GM18502 (cell line): ENCODE results near the gene ITGB5.

Source experiments
- ATAC-seq: cut with Tn5 transposase; IDR thresholded peaks from one replicate; pipeline ENCODE4 v1.9.1; 2021; ENCODE audit warnings: mild to moderate bottlenecking; ENCODE audit not compliant: unreplicated experiment, poor library complexity

Gene ITGB5

DNA sequence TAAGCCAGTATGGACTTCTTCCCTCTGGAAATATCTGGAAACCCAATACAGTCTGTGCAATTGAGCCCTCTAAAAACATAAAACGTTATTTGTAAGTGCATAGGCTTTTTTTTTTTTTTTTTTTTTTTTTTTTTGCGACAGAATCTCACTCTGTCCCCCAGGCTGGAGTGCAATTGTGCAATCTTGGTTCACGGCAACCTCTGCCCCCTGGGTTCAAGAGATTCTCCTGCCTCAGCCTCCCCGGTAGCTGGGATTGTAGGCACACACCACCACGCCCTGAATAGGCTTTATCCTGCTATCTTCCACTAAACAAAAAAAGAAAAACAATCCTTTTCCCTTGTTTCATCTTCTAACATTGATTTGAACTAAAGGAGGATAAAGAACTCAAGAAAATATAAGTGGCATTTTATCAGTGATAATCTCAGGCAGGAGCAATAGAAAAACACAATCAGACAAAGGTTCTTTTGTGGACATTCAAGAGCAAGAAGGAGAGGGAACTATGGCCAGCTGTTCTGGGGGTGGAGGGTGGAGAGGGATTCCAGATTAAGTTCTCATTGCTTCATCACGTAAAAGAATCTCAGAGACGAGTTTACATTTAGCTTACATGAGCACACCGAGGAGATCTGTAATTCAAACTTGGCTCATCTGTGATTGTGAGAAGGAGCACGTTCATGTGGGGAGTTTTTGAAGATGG is 68.6 kb downstream of the ITGB5 start:
- ATAC-seq: no peak

DNA sequence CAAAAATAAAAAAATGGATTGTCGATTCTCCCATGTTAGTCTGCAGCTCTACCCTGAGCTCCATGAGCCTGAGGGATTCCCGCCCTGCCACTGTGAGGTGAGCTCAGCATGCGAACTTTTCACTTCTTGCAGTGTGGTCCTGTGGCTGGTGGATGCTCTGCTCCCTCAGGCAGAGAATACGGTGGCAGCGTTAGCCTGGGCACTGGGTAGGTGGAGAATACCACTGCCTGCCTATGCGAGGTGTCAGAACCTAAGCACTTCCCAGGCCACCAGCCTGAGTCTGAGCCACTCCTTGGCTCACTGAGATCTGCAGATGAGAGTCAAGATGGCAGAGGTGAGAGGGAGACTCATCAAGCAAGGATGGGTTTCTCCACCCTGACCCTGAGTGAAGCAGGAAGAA is 70.1 kb downstream of the ITGB5 start:
- no peak for ATAC-seq

DNA sequence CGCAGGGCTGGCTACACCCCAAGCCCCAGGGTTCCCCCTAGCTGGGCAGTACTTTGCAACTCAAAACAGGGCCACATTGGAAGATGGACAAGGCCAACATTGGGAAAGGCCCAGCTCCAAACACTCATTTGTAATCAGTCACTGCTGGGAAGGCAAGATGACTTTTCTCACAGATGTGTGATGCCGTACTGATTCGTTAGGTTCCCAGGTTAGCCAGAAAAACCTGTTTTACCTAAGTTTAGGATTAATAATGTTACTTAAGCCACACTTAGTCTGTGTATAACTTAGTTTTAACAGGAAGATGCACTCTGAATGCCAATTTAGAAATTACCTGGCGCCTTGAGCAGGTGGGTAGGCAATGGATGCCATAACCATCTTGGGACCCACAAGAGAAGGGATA is 71.0 kb downstream of the ITGB5 start:
- ATAC-seq: no peak

DNA sequence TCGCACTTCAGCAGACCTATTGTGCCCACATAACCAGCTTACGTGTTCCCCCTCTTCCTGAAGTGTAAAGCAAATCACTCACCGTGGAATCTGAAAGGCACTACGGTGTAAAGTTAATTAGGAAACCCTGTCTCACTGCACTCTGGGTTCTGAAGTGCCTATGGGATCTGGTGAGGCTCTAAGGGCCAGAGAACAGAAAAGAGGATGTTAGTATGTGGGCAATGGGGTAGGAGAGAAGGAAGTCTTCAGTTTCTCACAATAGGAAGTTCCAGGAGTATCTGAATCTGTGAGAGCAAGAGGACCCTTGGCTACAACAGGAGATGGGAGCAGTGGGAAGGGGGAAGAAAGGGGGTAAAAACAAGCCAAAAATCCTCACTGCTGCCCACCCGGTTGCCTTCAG is 71.4 kb downstream of the ITGB5 start:
- no peak for ATAC-seq

DNA sequence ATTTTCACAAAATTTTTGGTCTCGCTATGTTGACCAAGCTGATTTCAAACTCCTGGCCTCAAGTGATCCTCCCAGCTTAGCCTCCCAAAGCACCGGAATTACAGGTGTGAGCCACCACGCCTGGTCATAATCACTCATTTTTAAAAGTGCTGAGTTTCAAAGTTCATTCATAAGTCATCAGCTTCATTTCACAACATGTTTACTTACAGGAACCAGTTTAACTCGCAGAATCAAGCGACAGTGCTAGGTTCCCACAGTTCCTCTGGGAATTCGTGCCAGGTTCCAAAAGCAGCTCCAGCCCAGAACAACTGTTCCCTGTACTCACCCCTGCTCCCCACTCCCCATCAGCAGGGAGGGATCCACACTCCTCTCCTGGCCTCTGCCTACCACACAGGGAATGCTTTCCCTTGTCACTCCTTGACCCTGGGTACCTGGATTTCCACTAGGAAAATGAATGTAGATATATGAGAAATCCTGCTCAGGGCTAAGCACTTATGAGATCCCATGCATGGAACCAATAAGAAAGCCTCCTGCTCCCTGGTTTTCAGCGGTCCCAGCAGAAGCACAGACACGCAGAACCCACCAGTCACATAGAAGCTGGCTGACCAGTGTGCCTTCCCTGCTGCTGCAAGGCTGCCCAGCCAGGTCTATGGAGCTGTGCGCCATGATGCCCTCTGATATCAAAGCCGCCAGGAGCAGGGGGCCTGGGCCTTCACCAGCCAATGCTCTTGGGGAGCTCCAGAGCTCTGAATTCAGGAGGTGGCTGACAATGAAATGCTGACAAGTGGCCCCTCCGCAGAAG is 72.3 kb downstream of the ITGB5 start:
- ATAC-seq: no peak

DNA sequence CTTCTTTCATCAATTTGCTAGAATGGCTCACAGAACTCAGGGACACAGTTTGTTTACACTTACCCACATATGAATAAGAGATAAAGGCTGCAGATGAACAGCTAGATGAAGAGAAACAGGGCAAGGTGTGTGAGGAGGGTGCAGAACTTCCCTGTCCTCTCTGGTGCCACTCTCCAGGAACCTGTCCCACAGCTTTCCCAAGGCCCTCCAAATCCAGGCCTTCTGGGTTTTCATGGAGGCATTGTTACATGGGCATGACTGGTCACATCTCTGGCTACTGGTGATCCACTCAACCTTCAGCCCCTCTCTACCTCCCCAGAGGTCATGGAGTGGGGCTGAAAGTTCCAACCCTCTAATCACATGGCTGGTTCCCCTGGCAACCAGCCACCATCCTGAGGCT is 73.6 kb downstream of the ITGB5 start:
- no peak for ATAC-seq

DNA sequence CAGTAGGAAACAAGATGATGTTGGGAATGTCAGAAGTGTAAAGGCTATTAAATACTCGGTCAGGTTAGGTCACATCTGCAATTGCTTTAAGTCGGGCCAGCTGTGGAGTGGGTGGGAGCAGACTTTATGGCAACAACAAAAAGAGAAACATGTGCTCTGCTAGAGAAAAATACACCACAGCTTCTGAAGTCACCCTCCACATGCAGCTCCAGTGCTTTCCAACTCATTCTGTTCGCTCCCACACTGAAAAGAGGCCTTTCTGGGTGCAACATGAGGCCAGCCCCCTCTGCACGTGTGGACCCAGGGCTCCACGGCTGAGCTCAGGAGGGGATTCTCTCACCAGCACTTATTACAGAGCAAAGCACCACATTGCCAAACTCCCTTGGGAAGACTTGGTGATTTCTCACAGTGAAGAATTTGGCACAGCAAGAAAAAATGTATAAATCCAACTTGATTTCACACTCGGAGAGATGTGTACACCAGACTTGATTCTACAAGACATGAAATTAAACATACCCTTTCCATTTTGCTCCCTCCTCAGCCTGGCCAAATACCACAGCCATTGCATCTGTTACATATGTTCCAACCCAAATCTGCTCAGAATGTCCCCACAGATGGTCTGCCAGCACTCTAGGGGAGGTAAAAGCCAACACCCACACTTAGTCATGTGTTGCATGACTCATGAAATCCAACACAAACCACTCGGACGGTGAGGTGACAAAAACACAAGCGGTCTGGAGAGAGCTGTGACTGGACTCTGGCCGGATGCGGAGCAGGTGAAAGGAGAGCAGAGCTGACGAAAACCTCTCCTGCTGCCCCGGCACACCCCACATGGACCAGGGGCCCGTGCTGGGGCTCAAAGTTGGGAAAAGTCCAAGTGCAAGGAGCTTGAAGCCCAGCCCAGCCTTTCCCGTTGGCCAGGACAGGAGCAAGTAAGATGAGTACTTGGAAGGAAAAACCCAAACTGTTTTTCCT is 74.6 kb downstream of the ITGB5 start:
- ATAC-seq: no peak

DNA sequence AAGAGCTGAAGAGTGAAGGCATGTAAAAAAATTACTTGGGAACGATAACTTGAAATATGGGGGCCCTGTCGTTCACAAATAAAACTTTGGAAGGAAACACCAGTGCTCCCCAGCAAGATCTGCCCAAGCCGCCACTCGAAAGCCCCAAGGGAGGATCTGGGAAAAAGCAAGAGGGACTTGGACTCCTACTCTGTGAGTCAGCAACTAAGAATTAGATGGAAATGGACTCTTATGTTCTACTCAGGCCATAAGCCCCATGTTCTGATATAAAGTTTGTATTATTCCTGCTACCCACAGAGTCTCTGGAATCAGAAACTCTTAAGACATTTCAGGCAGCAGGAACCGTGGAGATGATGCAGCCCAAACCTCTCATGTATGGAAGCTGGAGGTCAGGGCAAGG is 75.7 kb downstream of the ITGB5 start:
- no peak for ATAC-seq

DNA sequence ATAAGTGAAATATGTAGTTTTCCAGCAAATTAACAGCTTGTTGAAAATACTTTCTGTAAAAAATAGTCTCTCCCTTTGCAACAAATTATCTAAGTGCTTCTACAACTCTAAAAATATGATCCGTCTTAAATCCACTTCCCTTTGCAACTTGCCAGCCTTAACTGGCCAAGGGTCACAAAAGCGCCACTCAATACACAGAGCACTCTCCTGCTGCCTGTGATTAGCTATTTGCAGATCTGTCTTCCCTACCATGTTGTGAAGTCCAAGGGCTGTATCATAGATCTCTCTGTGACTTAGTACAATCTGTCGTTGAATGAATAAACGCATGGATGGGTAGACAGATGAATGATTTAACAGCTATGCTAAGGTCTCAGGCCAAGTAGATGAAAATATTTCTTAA is 76.2 kb downstream of the ITGB5 start:
- ATAC-seq: no peak

DNA sequence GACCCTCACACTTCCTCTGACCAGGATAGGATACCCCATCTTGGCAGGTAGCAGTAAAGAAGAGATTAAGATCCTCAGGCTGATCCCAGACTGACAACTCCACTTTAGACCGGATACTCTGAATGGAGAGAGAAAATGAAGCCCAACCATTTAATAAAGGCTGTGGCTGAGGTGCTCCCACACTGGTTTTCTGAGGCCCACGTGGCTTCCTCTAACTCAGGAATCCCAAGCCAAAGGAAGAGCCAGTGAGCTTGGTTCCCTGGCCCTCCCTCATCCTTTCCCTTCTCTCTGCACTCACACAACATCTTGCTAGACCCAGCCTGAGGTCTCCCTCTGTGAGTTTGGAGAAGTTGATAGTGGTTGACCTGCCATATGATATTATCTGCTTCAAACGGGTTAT is 78.1 kb downstream of the ITGB5 start:
- ATAC-seq: no peak

DNA sequence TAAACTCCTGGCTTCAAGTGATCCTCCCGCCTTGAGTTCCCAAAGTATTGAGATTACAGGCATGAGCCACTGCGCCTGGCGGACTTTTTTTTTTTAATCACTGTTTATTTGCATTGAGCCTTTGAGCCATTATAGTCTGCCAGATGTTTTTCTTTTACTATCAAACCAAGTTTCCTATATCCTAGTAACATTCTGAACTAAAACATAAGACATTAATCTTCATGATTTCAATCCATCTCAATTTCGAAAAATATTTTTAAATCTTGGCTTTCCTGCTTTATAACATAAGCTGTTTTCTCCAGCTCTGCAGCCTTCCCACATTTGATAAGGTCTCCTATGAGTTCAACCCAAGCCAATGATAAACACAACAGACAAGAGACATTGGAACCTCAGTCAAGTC is 81.5 kb downstream of the ITGB5 start:
- no peak for ATAC-seq

DNA sequence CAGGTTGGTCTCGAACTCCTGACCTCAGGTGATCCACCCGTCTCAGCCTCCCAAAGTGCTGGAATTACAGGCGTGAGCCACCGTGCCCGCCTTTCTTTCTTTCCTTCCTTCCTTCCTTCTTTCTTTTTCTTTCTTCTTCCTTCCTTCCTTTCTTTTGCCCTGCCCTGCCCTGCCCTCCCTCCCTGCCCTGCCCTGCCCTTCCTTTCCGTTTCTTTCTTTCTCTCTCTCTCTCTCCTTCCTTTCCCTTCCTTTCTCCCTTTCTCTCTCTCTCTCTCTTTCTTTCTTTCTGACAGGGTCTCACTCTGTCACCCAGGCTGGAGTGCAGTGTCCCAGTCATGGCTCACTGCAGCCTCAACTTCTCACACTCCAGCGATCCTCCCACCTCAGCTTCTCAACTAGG is 82.3 kb downstream of the ITGB5 start:
- ATAC-seq: no peak

DNA sequence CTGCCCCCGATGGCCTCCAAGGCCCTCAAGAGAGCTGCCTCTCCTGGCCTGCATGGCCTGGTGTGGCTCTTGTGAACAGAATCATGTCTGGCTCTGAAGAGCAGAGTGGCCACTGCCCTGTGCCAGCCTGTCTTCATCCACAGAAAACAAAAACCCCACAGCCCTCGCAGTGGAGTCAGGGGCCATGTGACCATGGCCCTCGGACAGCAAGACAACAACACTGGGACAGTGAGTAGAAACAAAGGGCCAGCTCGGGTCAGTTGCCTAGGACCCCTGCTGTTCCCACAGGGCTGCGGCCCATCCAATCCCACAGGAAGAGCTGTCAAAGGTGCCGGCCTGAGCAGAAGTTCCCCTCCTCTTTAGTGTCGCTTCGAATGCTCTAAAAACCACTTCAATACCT is 84.5 kb downstream of the ITGB5 start:
- ATAC-seq: no peak

DNA sequence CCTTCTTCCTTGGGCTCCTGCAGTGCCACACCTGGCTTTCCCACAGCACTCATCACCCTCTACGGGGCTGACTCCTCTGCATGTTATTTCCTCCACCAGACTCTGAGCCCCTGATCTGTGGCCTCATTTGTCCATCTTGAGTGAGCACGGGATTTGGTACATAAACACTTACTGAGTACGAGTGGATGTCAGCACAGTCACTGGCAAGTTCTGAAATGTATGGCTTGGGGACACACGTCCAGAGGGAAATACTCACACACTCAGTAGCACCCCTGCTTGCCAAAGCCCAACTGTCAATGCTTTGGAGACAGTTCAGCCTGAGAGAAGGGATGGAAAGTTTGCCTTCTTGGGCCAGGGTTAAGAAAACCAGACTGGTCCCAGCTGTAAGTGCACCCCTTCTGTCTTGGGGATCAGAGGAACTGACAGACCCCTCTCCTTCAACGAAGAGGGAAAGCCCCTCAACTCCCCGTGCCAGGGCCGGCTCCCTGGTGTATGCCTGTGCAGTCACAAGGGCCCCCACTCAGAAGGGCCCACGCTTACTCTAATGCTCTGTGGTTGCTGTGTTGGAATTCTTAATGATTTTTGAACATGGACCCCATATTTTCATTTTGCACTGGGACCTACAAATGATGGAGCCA is 85.0 kb downstream of the ITGB5 start:
- no peak for ATAC-seq

DNA sequence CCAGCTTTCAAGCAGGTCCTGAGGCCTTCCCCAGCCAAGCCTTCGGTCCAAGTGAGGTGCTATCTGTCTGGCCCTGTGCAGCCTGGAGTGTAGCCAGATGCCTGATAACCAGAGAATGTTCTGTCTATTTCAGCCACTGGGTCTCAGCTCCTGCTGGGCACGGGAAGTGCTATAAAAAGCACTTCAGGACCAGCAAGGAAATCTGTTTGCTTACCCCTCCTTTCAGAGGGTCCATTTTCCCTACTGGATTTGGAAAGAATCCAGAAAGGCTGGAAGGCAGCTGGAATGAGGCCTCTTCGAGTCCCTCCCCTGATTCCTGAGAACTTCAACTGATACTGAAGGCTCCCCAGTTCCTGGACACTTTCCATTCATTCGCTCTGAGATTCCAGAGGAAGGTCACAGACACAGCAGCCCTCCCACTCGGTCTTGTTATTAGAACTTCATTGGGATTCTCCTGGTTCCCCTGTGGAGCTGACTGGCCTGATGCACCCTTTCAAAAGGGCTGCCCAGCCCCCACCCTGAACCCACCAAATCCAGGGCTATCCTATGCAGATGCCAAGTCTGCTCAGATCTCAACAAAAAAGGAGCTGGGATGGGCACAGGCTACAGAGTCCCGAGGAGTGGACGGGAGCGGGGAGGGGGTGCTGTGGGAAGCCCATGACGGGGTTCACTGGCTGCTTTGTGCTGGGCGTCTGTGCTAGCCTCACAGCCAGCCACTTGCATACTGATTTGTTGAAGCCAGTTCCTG is 86.5 kb downstream of the ITGB5 start:
- ATAC-seq: no peak

DNA sequence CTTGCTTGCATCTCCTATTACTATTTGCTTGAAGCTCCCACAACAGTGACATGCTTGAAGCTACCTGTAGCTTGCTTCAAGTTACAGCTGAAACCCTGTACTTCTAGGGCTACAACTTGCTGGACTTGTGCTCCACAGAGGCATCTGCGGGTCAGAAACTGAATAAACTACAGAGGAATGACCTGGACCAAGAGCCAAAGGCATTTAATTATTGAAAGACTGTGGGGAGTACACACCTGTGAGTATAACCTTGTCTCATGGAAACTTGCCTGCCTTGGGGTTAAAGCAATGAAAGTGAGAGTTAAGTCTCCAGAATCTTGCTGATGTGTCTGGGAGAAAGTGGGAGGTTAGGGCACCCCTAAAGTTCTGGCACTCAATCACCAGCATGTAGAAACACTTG is 87.1 kb downstream of the ITGB5 start:
- ATAC-seq: no peak

DNA sequence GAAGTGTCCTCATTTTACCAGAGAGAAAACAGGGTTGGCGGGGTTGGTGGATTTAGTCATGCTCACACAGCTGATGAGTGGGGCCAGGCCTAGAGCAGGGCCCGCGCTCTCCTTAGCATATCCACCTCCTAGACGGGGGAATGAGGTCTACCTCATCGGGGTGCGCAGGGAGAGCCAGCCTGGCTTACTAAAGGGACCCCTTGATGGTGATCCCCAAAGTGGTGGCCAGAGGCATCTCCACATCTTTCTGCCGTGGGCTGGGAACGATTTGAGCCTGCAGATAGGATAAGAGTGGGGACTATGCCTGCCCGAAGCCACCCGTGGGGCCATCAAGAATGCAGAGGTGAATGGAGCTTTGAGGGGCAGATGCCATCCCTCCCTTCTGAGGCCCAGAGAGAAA is 87.5 kb downstream of the ITGB5 start:
- no peak for ATAC-seq

DNA sequence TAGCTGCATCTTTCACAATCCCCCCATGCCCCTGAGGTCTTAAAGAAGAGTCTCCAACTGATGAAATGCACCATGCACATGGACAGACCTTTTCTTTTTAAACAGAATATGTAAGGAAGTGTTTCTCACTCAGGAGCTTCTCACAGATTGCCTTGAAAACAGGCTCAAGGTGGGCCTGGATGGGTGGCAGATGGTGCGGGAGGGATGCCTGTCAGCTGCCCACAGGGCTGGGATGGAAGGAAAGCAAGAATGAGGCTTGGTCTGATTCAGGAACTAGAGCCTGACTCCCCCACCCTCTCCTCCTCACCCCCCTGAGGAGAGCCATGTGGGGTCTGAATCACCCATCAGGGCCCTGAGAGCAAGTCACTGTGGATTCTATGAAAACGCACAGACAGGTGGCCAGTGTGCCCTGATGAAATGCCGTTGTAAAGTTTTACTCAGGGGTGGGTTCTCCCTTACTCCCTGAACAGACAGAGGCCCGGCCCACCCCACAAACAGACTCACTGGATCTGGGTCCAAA is 89.7 kb downstream of the ITGB5 start:
- ATAC-seq: no peak

DNA sequence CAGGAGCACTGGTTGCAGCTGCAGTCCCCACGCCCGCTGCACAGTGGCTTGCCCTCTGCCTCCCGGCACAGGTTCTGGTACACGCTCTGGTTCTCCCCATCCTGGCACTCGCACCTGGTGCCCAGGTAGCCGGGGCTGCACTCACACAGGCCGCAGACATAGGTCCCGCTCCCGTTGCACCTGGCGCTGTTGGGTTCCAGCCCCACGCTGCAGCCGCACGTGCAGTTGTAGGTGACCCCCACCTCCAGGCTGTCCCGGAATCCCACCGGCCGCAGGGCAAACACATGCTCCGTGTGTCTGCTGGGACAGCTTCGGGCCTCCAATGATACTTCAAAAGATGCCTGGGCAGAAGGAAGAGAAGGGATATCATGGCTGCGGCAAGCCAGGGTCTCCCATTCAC is 90.7 kb downstream of the ITGB5 start:
- ATAC-seq: no peak
